OCI-LY1 (cell line): Measurements from ENCODE around the gene IFNLR1.

Experiments
- H2AFZ ChIP-seq: fragments of 200-600 bp; sonication (generic), shearing (Covaris generic); 2 replicates; pipeline ENCODE4 v1.6.0; 2014; ENCODE audit warnings: antibody characterized with exemption, mild to moderate bottlenecking, low read length
- H3F3A ChIP-seq: fragments of 200-600 bp; sonication (generic), shearing (Covaris generic); 2 replicates; pipeline ENCODE4 v1.6.0; 2014; ENCODE audit warnings: mild to moderate bottlenecking, antibody characterized with exemption, low read length, moderate library complexity; ENCODE audit not compliant: insufficient read depth
- H3K27ac ChIP-seq: fragments of 200-600 bp; sonication (generic); 2 replicates; pipeline ENCODE4 v1.5.1; 2014; ENCODE audit warnings: low read length, mixed run types, mild to moderate bottlenecking, low read depth; ENCODE audit not compliant: poor library complexity, severe bottlenecking
- H3K27me3 ChIP-seq: fragments of 200-600 bp; sonication (generic); 2 replicates; pipeline ENCODE4 v1.6.0; 2014; ENCODE audit warnings: antibody characterized with exemption, mild to moderate bottlenecking, low read length, moderate library complexity; ENCODE audit not compliant: insufficient read depth
- H3K36me3 ChIP-seq: fragments of 200-600 bp; sonication (generic); 2 replicates; pipeline ENCODE4 v1.6.1; 2014; ENCODE audit warnings: mild to moderate bottlenecking, antibody characterized with exemption, low read length, moderate library complexity, mixed read lengths; ENCODE audit not compliant: insufficient read depth
- H3K4me1 ChIP-seq: fragments of 200-600 bp; sonication (generic); 2 replicates; pipeline ENCODE4 v1.5.1; 2014; ENCODE audit warnings: mild to moderate bottlenecking, low read length, moderate library complexity; ENCODE audit not compliant: insufficient read depth, severe bottlenecking
- H3K4me2 ChIP-seq: fragments of 200-600 bp; sonication (generic), shearing (Covaris generic); 2 replicates; pipeline ENCODE4 v1.6.1; 2014; ENCODE audit warnings: low read length
- H3K4me3 ChIP-seq: fragments of 200-600 bp; sonication (generic); 2 replicates; pipeline ENCODE4 v1.5.1; 2014; ENCODE audit warnings: low read length, low read depth, mild to moderate bottlenecking, mixed read lengths; ENCODE audit not compliant: poor library complexity, severe bottlenecking
- H3K79me2 ChIP-seq: fragments of 200-600 bp; shearing (Covaris generic); 2 replicates; pipeline ENCODE4 v1.6.1; 2016; ENCODE audit warnings: mixed run types, low read length, mixed read lengths; ENCODE audit not compliant: insufficient read depth
- H3K9ac ChIP-seq: fragments of 200-600 bp; sonication (generic), shearing (Covaris generic); 2 replicates; pipeline ENCODE4 v1.6.1; 2014; ENCODE audit warnings: mild to moderate bottlenecking, low read length, mixed read lengths
- H3K9me2 ChIP-seq: fragments of 200-600 bp; sonication (generic), shearing (Covaris generic); 2 replicates; pipeline ENCODE4 v1.6.1; 2014; ENCODE audit warnings: low read depth, mild to moderate bottlenecking, low read length, mixed read lengths
- H3K9me3 ChIP-seq: fragments of 200-600 bp; shearing (Covaris generic); 2 replicates; pipeline ENCODE4 v1.6.1; 2014; ENCODE audit warnings: low read length, mixed read lengths
- H4K20me1 ChIP-seq: fragments of 200-600 bp; sonication (generic), shearing (Covaris generic); 2 replicates; pipeline ENCODE4 v1.6.0; 2016; ENCODE audit warnings: mild to moderate bottlenecking, low read length; ENCODE audit not compliant: insufficient read depth
- CTCF ChIP-seq: fragments of 200-600 bp; sonication (generic), shearing (Covaris generic); IDR thresholded peaks from 2 replicates; pipeline ENCODE4 v1.5.1; 2017; ENCODE audit warnings: mild to moderate bottlenecking, antibody characterized with exemption, low read length, moderate library complexity, mixed read lengths
- EZH2 ChIP-seq: fragments of 200-600 bp; sonication (generic), shearing (Covaris generic); IDR thresholded peaks from 2 replicates; pipeline ENCODE4 v1.8.0; 2017; ENCODE audit warnings: borderline replicate concordance, mixed run types, mild to moderate bottlenecking, antibody characterized with exemption, low read length, moderate library complexity, mixed read lengths

Gene IFNLR1

GRCh38 chr1:24231701-24232100 lies 44.6 kb upstream of the IFNLR1 start:
- H4K20me1 ChIP-seq, result no peaks in the 10 kb centered on the region
- H3K4me1 ChIP-seq, result no peaks in the 10 kb centered on the region
- H3K27ac ChIP-seq, result no peak overlapping the region
- H2AFZ ChIP-seq, result no peak overlapping the region
- H3K9ac ChIP-seq, result no peak overlapping the region
- no peaks in the 10 kb centered on the region for H3K36me3 ChIP-seq
- H3F3A ChIP-seq, result no peaks in the 10 kb centered on the region
- H3K27me3 ChIP-seq, result no peaks in the 10 kb centered on the region
- H3K4me3 ChIP-seq, result no peak overlapping the region
- H3K79me2 ChIP-seq, result no peaks in the 10 kb centered on the region
- H3K9me3 ChIP-seq, result no peaks in the 10 kb centered on the region
- H3K4me2 ChIP-seq, result no peak overlapping the region
- TF ChIP-seq EZH2 (no peak), CTCF (no peak)
- H3K9me2 ChIP-seq, result no peaks in the 10 kb centered on the region

- Histone ChIP-seq H3K4me1 (no peaks in the 10 kb centered on the region), H3K9ac (no peak overlapping the region), H3K79me2 (no peaks in the 10 kb centered on the region), H3K9me2 (no peaks in the 10 kb centered on the region), H4K20me1 (no peaks in the 10 kb centered on the region), H3K27ac (no peak overlapping the region), H2AFZ (no peak overlapping the region), H3K4me2 (no peak overlapping the region), H3K4me3 (no peak overlapping the region), H3K27me3 (no peaks in the 10 kb centered on the region), H3F3A (no peaks in the 10 kb centered on the region), H3K36me3 (no peaks in the 10 kb centered on the region), H3K9me3 (no peaks in the 10 kb centered on the region)
- TF ChIP-seq CTCF, result no peak
- no peak for TF ChIP-seq EZH2
Measured at GRCh38 chr1:24228311-24228710, 41.2 kb upstream of the IFNLR1 start.

GRCh38 chr1:24226749-24227148 lies 39.7 kb upstream of the IFNLR1 start:
- Histone ChIP-seq H3K27me3 (no peaks in the 10 kb centered on the region), H3K36me3 (no peaks in the 10 kb centered on the region), H3K4me3 (no peak overlapping the region), H4K20me1 (no peaks in the 10 kb centered on the region), H3K27ac (no peak overlapping the region), H2AFZ (no peak overlapping the region), H3K9me2 (no peaks in the 10 kb centered on the region), H3K4me2 (no peak overlapping the region), H3K9ac (no peak overlapping the region), H3K9me3 (no peaks in the 10 kb centered on the region), H3F3A (no peaks in the 10 kb centered on the region), H3K4me1 (no peaks in the 10 kb centered on the region), H3K79me2 (no peaks in the 10 kb centered on the region)
- no peak for TF ChIP-seq EZH2
- TF ChIP-seq CTCF, result no peak
